GM12801 (cell line): ENCODE measurements around the gene TUBGCP2.

Experiments used
- CTCF ChIP-seq: IDR thresholded peaks from one replicate; pipeline ENCODE4 v1.5.1; 2011; ENCODE audit warnings: control low read depth; ENCODE audit not compliant: insufficient read length; ENCODE audit errors: extremely low read depth

The TUBGCP2 gene

GRCh38 chr10:133315847-133316246 lies 7.2 kb upstream of the TUBGCP2 start:
- no peak for TF ChIP-seq CTCF

- no peak for TF ChIP-seq CTCF
Measured at GRCh38 chr10:133314911-133315310, 6.2 kb upstream of the TUBGCP2 start.

GRCh38 chr10:133313192-133313591 lies 4.5 kb upstream of the TUBGCP2 start:
- no peak for TF ChIP-seq CTCF

GRCh38 chr10:133312769-133313145 lies 4.1 kb upstream of the TUBGCP2 start:
- no peak for TF ChIP-seq CTCF

GRCh38 chr10:133312016-133312768 lies 3.5 kb upstream of the TUBGCP2 start:
- TF ChIP-seq CTCF = no peak

GRCh38 chr10:133311570-133311969 lies 2.9 kb upstream of the TUBGCP2 start:
- no peak for TF ChIP-seq CTCF

- no peak for TF ChIP-seq CTCF
Measured at GRCh38 chr10:133310789-133311188, 2.1 kb upstream of the TUBGCP2 start.
